ENCODE data around the gene NOP58.
"Not testable (repeated sequence)": the region's sequence is repeated elsewhere in the genome, so short reads cannot be mapped to it uniquely, and the experiment has no call there.

The NOP58 gene

GRCh38 chr2:202265467-202266277 lies at the start of gene NOP58:
TSS of gene NOP58 (plus strand) at chr2:202265763. CDS start at chr2:202265942, 179 bp downstream.
- peak; percentile 98 for DNase-seq

GRCh38 chr2:202221873-202222272 lies 43.7 kb upstream of the NOP58 start:
- no peak for DNase-seq

- DNase-seq = peak; percentile 33
Observed at GRCh38 chr2:202237787-202238233, 27.8 kb upstream of the NOP58 start.

GRCh38 chr2:202238234-202239197 lies 27.0 kb upstream of the NOP58 start, which contains the start of gene SUMO1:
TSS of gene SUMO1 (minus strand) at chr2:202238597. CDS start at chr2:202238451, 146 bp downstream.
- peak; percentile 90 for DNase-seq

GRCh38 chr2:202247710-202248109 lies 17.9 kb upstream of the NOP58 start:
- DNase-seq = not testable (repeated sequence)

GRCh38 chr2:202249521-202250253 lies 15.9 kb upstream of the NOP58 start:
- DNase-seq = no peak

GRCh38 chr2:202251494-202251893 lies 14.1 kb upstream of the NOP58 start:
- DNase-seq = no peak

GRCh38 chr2:202261531-202261930 lies 4.0 kb upstream of the NOP58 start:
- DNase-seq = no peak

GRCh38 chr2:202267495-202267894 lies 1.9 kb downstream of the NOP58 start:
- DNase-seq = no peak

GRCh38 chr2:202269585-202269984 lies 4.0 kb downstream of the NOP58 start:
- no peak for DNase-seq

GRCh38 chr2:202270487-202270886 lies 4.9 kb downstream of the NOP58 start:
- DNase-seq = no peak

GRCh38 chr2:202276078-202276720 lies 10.6 kb downstream of the NOP58 start:
- not testable (repeated sequence) for DNase-seq

GRCh38 chr2:202278036-202278760 lies 12.6 kb downstream of the NOP58 start:
- DNase-seq = no peak

GRCh38 chr2:202278944-202279343 lies 13.4 kb downstream of the NOP58 start:
- DNase-seq = peak; percentile 39

- DNase-seq = no peak
Observed at GRCh38 chr2:202286595-202286994, 21.0 kb downstream of the NOP58 start.

GRCh38 chr2:202289394-202290204 lies 24.0 kb downstream of the NOP58 start:
- no peak for DNase-seq

GRCh38 chr2:202290316-202290715 lies 24.8 kb downstream of the NOP58 start:
- no peak for DNase-seq

GRCh38 chr2:202290970-202291369 lies 25.4 kb downstream of the NOP58 start:
- no peak for DNase-seq

GRCh38 chr2:202299712-202300111 lies 34.1 kb downstream of the NOP58 start:
- DNase-seq = no peak

- no peak for DNase-seq
Observed at GRCh38 chr2:202306034-202306433, 40.5 kb downstream of the NOP58 start.

GRCh38 chr2:202307690-202308089 lies 42.1 kb downstream of the NOP58 start:
- DNase-seq = no peak
